Measurements from ENCODE around the gene CDK2AP2.

Gene CDK2AP2

GRCh38 chr11:67463186-67463585 is 44.8 kb downstream of the CDK2AP2 start:
- FAIRE-seq (no peak), DNase-seq (ENCODE audit: insufficient read length, low spot score) (no peak)
- TF ChIP-seq POLR2A (IDR thresholded peaks at IDR 0.05; ENCODE audit: low read depth, low read length), result no peak
- TF ChIP-seq TAF1 (IDR thresholded peaks at IDR 0.05; ENCODE audit: low read depth, low read length), result no peak
- no peak for TF ChIP-seq SPI1 (IDR thresholded peaks at IDR 0.05; ENCODE audit: low read depth, low read length)
- TF ChIP-seq POU2F2 (IDR thresholded peaks at IDR 0.05; ENCODE audit: low read depth, low read length), result no peak
- no peak for TF ChIP-seq POLR2AphosphoS5 (IDR thresholded peaks at IDR 0.05; ENCODE audit: low read depth, low read length)
- TF ChIP-seq PAX5 (IDR thresholded peaks at IDR 0.05; ENCODE audit: insufficient read depth, low read length, severe bottlenecking), result no peak

GRCh38 chr11:67458266-67458665 is 49.7 kb downstream of the CDK2AP2 start:
- TF ChIP-seq SPI1 (IDR thresholded peaks at IDR 0.05; ENCODE audit: low read depth, low read length) (no peak), PAX5 (IDR thresholded peaks at IDR 0.05; ENCODE audit: insufficient read depth, low read length, severe bottlenecking) (no peak), POLR2A (IDR thresholded peaks at IDR 0.05; ENCODE audit: low read depth, low read length) (no peak), POLR2AphosphoS5 (IDR thresholded peaks at IDR 0.05; ENCODE audit: low read depth, low read length) (no peak), TAF1 (IDR thresholded peaks at IDR 0.05; ENCODE audit: low read depth, low read length) (no peak), POU2F2 (IDR thresholded peaks at IDR 0.05; ENCODE audit: low read depth, low read length) (no peak)
- DNase-seq (ENCODE audit: insufficient read length, low spot score), result no peak
- no peak for FAIRE-seq

- FAIRE-seq (no peak), DNase-seq (ENCODE audit: insufficient read length, low spot score) (no peak)
- TF ChIP-seq POLR2AphosphoS5 (IDR thresholded peaks at IDR 0.05; ENCODE audit: low read depth, low read length) (no peak), POU2F2 (IDR thresholded peaks at IDR 0.05; ENCODE audit: low read depth, low read length) (no peak), POLR2A (IDR thresholded peaks at IDR 0.05; ENCODE audit: low read depth, low read length) (no peak), PAX5 (IDR thresholded peaks at IDR 0.05; ENCODE audit: insufficient read depth, low read length, severe bottlenecking) (no peak), SPI1 (IDR thresholded peaks at IDR 0.05; ENCODE audit: low read depth, low read length) (no peak)
Observed at GRCh38 chr11:67457453-67457852, 50.5 kb downstream of the CDK2AP2 start.
